Small intestine (tissue), 7 donors: ENCODE data around the gene PKNOX2. TPM values are rescaled to one million over a fixed set of nuclear protein-coding genes. Genes with fewer than 3 reads are reported as not detected.

ENCODE experiments used
- DNase-seq, 2 donors: peaks; one replicate each; pipeline versions ENCODE4 v3.0.0 to v3.0.0-alpha.2; 2013
- FAIRE-seq: peaks from 2 replicates; lab custom pipeline; 2012; peaks lifted over from hg19 to GRCh38; lab: Jason Lieb, UNC
- H3K27ac ChIP-seq, 3 donors: one replicate each; pipeline ENCODE4 v1.5.1; 2013; ENCODE audit warnings: low read length in 2 of 3, mild to moderate bottlenecking in 2 of 3, control low read depth in 1 of 3, inconsistent platforms in 1 of 3, low read depth in 1 of 3, moderate library complexity in 1 of 3
- H3K27me3 ChIP-seq, 3 donors: one replicate each; pipeline ENCODE4 v1.6.1; 2013; ENCODE audit warnings: low read length in 3 of 3, inconsistent platforms in 1 of 3; ENCODE audit not compliant: control insufficient read depth in 3 of 3, insufficient read depth in 3 of 3
- H3K36me3 ChIP-seq, 3 donors: one replicate each; pipeline ENCODE4 v1.6.1; 2013; ENCODE audit warnings: low read length in 3 of 3, inconsistent platforms in 1 of 3, low read depth in 1 of 3, mild to moderate bottlenecking in 1 of 3, moderate library complexity in 1 of 3; ENCODE audit not compliant: control insufficient read depth in 3 of 3, insufficient read depth in 2 of 3
- H3K4me1 ChIP-seq, 3 donors: one replicate each; pipeline ENCODE4 v1.6.1; 2013; ENCODE audit warnings: low read length in 2 of 3, inconsistent platforms in 1 of 3, low read depth in 1 of 3, mild to moderate bottlenecking in 1 of 3, moderate library complexity in 1 of 3; ENCODE audit not compliant: control insufficient read depth in 3 of 3, insufficient read depth in 2 of 3
- H3K4me3 ChIP-seq, 3 donors: one replicate each; pipeline ENCODE4 v1.5.1; 2013; ENCODE audit warnings: low read length in 3 of 3, control low read depth in 1 of 3, inconsistent platforms in 1 of 3, low read depth in 1 of 3, mild to moderate bottlenecking in 1 of 3, moderate library complexity in 1 of 3
- H3K9me3 ChIP-seq, 2 donors: one replicate each; pipeline ENCODE4 v1.6.1; 2013; ENCODE audit warnings: low read depth in 1 of 2, low read length in 1 of 2; ENCODE audit not compliant: control insufficient read depth in 2 of 2, insufficient read depth in 1 of 2
- WGBS, 3 donors: extraction: QIAGEN DNeasy Blood & Tissue Kit; methylation state at CpG; one replicate each; pipeline ENCODE4 v1.1.7; 2013; 5-methylcytosine and 5-hydroxymethylcytosine counted together
- polyA plus RNA-seq, 4 donors: library from polyadenylated mRNA; stranded (reverse) in 3 of 4; unstranded in 1 of 4; fragments of 200-250 nt in 3 of 4; fragments of 120-200 nt in 1 of 4; gene quantifications; one replicate each; pipeline versions ENCODE4 v1.2.1 to v1.2.3, GENCODE V29; 2013
- donor health status: healthy with polysubstance abuse.
- donor health status: control.
- donor health status: control.
- donor health status: Bipolar disorder and iron deficiency.
- donor health status: healthy.

Gene PKNOX2
- polyA plus RNA-seq, 4 donors = 1.1 to 2.5 (median 1.2) TPM; not detected in 1

DNA sequence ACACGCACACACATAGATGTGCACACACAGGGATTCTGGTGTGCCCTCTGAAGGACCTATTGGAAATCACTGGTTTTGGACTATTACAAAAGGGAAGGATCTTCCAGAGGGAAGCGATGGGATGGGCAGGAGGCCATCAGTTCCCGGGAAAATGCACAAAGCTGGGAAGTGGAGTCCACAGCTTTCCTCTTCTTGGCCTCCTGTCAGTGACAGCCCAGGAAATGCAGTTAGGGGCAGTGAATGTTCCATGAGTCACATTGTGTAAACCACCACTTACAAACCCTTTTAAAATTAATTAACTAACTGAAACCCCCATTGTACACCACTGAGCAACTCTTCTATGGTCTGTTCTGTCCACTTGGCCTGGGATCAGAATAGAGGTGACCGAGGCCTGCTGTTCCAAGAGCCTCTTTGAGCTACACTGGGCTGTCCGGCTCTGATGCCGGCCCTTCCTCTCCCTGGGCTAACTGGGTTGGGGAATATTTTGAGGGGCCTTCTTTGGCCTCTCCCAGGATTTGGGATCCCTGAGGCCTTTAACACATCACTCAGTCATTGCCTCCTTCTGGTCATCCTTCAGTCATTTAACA is 193.8 kb downstream of the PKNOX2 start:
- no peak for FAIRE-seq
- Histone ChIP-seq H3K4me3 (no peak overlapping the region), H3K27me3 (no peaks in the 10 kb centered on the region), H3K9me3 (no peaks in the 10 kb centered on the region), H3K27ac (peak overlapping the region in 1 of 3 donors; percentile 6), H3K4me1 (no peaks in the 10 kb centered on the region), H3K36me3 (peaks cover 0 to 2% (median 0%) of the 10 kb centered on the region in 3 donors)
- WGBS, 3 donors = 77 to 90% (median 83%) methylated on average over 6 of the region's 6 CpGs
- no peak for DNase-seq

DNA sequence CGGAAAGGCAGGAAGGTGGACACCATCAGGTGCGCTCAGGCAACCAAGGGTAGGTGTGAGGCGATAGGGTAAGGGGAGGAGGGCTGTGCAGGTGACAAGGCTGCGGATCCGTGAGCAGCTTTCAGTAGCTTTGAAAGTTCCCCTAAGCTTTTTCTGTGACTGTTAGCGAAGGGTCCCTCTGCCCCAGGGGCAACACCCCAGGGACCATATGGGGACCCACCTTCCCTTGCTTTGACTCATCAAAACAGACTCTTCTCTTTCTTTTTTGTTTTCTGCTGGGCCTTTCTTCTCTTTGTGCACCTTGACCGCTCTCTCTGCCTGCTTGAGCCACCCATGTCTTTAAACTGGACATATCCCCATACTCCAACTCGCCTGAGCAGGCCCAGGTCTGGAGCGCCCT is 194.6 kb downstream of the PKNOX2 start:
- FAIRE-seq = no peak
- 85 to 93% (median 89%) methylated on average over 9 of the region's 9 CpGs for WGBS, 3 donors
- Histone ChIP-seq H3K9me3 (no peaks in the 10 kb centered on the region), H3K4me1 (no peaks in the 10 kb centered on the region), H3K27me3 (no peaks in the 10 kb centered on the region), H3K4me3 (no peak overlapping the region), H3K27ac (no peak overlapping the region), H3K36me3 (no peaks in the 10 kb centered on the region)
- DNase-seq = no peak

DNA sequence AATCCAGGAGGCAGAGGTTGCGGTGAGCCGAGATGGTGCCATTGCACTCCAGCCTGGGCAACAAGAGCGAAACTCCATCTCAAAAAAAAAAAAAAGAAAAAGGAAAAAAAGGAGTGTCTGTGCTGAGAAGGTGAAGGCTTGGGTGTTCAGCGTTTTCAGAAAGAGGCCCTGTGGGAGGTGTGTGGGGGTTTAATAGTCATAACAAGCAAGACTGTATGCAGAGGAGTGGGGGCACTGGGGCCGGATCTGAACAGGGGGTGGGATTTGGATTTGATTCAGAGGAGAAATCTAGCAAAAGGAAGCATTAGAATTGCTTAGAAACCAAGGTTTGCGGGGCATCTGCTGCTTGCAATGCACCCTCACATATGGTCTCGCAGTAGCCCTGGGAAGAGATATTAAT is 195.5 kb downstream of the PKNOX2 start:
- FAIRE-seq (no peak), DNase-seq (no peak)
- Histone ChIP-seq H3K9me3 (no peaks in the 10 kb centered on the region), H3K4me1 (no peaks in the 10 kb centered on the region), H3K36me3 (no peaks in the 10 kb centered on the region), H3K4me3 (no peak overlapping the region), H3K27ac (no peak overlapping the region), H3K27me3 (no peaks in the 10 kb centered on the region)
- WGBS, 3 donors = 78 to 83% (median 78%) methylated on average over 7 of the region's 7 CpGs

DNA sequence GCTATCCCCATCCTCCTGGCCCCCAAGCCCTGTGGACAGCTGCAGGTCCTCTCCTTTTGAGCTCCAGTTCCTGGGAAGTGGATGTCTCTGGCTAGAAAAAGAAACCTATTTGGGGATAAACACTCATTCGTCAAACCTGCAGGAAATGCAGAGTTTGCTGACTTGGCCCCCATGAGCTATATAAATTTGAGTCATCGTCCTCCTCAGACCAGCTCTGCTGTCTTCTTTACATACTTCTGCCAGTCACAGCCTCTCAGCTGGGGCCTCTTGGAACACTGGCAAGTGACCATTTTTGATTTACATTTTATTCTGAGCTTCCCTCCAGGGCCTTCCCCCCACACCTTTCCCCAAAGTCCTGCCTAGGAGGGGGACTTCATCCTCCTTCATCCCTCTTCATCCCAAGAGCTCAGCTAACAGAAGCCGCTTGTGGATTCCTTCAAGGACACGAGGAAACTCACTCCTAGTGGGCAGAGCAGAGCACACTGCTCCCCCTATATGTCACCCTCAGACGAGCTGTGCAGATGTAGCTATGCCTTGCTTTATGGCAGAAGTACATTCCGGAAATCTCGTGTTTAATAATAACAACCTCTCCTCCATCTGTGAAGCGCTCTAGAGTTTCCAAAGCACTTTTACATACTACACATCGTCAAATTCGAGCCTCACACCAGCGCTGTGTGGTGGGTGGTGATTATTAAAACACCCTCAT is 199.7 kb downstream of the PKNOX2 start:
- no peak for FAIRE-seq
- Histone ChIP-seq H3K27ac (no peak overlapping the region), H3K4me1 (no peaks in the 10 kb centered on the region), H3K36me3 (peaks cover 0 to 5% (median 0%) of the 10 kb centered on the region in 3 donors), H3K27me3 (no peaks in the 10 kb centered on the region), H3K9me3 (no peaks in the 10 kb centered on the region), H3K4me3 (no peak overlapping the region)
- WGBS, 3 donors = 62 to 71% (median 66%) methylated on average over 11 of the region's 11 CpGs
- DNase-seq = no peak

DNA sequence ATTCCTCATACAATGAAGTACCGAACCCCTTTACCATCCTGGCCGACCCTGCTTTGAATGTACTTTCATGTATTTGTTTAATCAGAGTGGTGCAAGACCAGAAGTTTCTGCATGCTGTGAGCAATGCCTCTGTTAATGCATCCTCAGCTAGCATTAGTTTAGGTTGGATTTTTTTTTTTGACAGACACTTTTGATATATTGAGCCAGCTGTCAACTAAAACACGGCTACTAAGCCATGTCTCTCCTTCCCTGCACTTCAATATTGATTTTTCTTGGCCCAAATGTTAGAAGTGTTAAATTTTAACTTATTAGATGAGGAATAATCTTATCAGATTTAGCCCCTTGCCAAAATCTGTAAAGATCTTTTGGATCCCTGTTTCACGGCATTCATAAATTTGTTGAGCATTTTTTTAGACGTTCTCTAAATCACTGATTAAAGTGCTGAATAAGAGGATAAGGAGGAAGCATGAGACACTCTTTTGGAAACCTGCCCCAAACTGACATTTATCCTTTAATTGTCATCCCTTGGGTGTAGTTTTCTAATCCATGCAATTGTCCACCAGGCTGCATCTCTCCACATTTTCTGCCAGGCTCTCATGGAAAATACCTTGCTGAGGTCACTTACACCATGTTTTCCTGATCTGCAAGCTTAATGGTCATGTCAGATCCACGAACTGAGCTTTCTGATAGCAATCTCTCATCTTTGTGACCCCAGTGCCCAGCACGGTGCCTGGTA is 200.8 kb downstream of the PKNOX2 start:
- Histone ChIP-seq H3K9me3 (no peaks in the 10 kb centered on the region), H3K36me3 (peaks cover 0 to 5% (median 0%) of the 10 kb centered on the region in 3 donors), H3K27me3 (no peaks in the 10 kb centered on the region), H3K27ac (no peak overlapping the region), H3K4me1 (no peaks in the 10 kb centered on the region), H3K4me3 (no peak overlapping the region)
- DNase-seq = no peak
- FAIRE-seq = no peak
- 44 to 66% (median 46%) methylated on average over 7 of the region's 7 CpGs for WGBS, 3 donors

DNA sequence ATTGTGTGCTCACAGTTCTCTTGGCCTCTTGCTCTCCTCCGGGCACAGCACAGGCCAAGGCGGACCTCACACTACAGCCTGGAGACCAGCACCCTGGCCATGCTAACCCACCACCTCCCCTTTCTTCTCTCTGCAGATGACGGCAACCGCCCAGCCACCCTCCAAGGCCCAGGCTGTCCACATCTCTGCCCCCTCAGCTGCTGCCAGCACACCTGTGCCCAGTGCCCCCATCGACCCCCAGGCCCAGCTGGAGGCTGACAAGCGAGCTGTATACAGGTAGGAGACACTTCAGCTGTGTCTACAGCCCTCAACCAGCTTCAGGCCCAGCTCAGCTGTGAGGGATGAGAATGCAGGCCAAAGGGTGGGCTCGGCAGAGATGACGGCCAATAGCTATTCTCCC is 203.2 kb downstream of the PKNOX2 start:
- FAIRE-seq (no peak), DNase-seq (no peak)
- H3K27me3 ChIP-seq = peaks cover 0 to 9% (median 0%) of the 10 kb centered on the region in 3 donors
- no peak overlapping the region for H3K27ac ChIP-seq
- no peaks in the 10 kb centered on the region for H3K9me3 ChIP-seq
- no peaks in the 10 kb centered on the region for H3K4me1 ChIP-seq
- WGBS, 3 donors = 72 to 81% (median 73%) methylated on average over 7 to 8 of the region's 8 CpGs
- no peak overlapping the region for H3K4me3 ChIP-seq
- H3K36me3 ChIP-seq = peaks cover 0 to 5% (median 0%) of the 10 kb centered on the region in 3 donors

DNA sequence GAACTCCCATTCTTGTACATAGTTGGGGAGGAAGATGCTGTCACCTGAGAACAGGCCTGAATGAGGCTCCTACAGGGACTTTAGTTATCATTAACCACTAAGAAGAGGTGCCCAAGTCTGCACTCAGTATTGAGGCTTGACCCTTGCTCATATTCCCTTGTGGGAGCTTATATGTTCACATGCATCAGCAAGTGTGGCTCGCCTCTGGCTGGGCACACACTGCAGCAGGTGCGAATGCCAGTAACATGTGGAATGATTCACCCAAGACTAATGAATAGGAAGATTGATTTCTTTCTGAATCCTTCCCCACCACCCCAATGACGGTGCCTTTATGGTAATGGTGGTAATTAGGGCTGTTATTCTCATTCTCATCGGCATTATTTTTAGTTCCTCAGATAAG is 204.2 kb downstream of the PKNOX2 start:
- no peak for DNase-seq
- Histone ChIP-seq H3K27ac (no peak overlapping the region), H3K27me3 (peaks cover 0 to 11% (median 0%) of the 10 kb centered on the region in 3 donors), H3K4me1 (no peaks in the 10 kb centered on the region), H3K9me3 (no peaks in the 10 kb centered on the region), H3K4me3 (no peak overlapping the region), H3K36me3 (peaks cover 0 to 5% (median 0%) of the 10 kb centered on the region in 3 donors)
- FAIRE-seq = no peak
- WGBS, 3 donors = 39 to 68% (median 58%) methylated on average over 4 of the region's 4 CpGs

DNA sequence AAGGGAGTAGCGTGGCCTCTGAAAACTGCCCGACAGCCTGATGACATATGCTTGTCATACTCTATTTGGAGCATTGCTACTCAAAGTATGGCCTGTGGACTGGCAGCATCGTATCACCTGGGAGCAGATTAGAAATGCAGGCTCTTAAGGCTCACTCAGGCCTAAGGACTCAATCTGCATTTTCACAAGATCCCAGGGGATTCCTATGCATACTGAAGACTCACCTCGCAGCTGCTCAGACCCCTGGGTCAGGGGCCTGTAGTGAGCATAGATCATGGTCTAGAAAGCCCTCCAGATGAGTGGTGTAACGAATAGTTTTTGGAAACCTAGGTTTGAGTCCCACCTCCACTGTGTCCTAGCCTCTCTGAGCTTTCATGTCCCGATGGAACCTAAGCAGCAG is 205.3 kb downstream of the PKNOX2 start:
- WGBS, 3 donors = 73 to 82% (median 75%) methylated on average over 6 of the region's 6 CpGs
- H3K4me1 ChIP-seq = no peaks in the 10 kb centered on the region
- FAIRE-seq (no peak), DNase-seq (no peak)
- H3K9me3 ChIP-seq = no peaks in the 10 kb centered on the region
- H3K27ac ChIP-seq = no peak overlapping the region
- no peak overlapping the region for H3K4me3 ChIP-seq
- peaks cover 0 to 11% (median 0%) of the 10 kb centered on the region in 3 donors for H3K27me3 ChIP-seq
- H3K36me3 ChIP-seq = peaks cover 0 to 5% (median 0%) of the 10 kb centered on the region in 3 donors
